Endothelial cell of umbilical vein (primary cell): ENCODE data around the gene MARK3. TPM values are rescaled to one million over a fixed set of nuclear protein-coding genes. Genes with fewer than 3 reads are reported as not detected.

Experiments used
- BruUV-seq: library from RNA; stranded (reverse); fragments of 400-500 nt; replicated peaks from 2 replicates; lab custom pipeline; 2021; lab: Mats Ljungman, UMichigan
- CTCF ChIA-PET: fragments of 300-600, 350-600 bp; sonication (Branson Sonifier 250); formaldehyde crosslinking; loops from one replicate; lab custom pipeline; 2021; ENCODE audit warnings: antibody characterized with exemption, inconsistent platforms; lab: Charles Lee
- POLR2A ChIA-PET: fragments of 300-600, 350-600 bp; sonication (Branson Sonifier 250); formaldehyde crosslinking; loops from one replicate; lab custom pipeline; 2021; ENCODE audit warnings: antibody characterized with exemption, inconsistent platforms; lab: Charles Lee
- DNase-seq: peaks from one replicate; pipeline ENCODE4 v3.0.0-alpha.2; 2011; ENCODE audit warnings: low read depth, low spot score
- FAIRE-seq: peaks from 2 replicates; lab custom pipeline; 2011; peaks lifted over from hg19 to GRCh38; lab: Jason Lieb, UNC
- H2AFZ ChIP-seq: 2 replicates; pipeline ENCODE4 v1.6.0; 2012; ENCODE audit warnings: low read depth, low read length, control low read depth, inconsistent platforms
- H3K27ac ChIP-seq: 2 replicates; pipeline ENCODE4 v1.5.1; 2011; ENCODE audit warnings: low read depth, mild to moderate bottlenecking, control low read depth, low read length, moderate library complexity; ENCODE audit not compliant: insufficient read depth
- H3K27me3 ChIP-seq, 2 experiments: 2 replicates each; pipeline versions ENCODE4 v1.6.0 to v1.6.1; 2011; ENCODE audit warnings: low read length in 2 of 2, mixed read lengths in 1 of 2; ENCODE audit not compliant: control insufficient read depth in 2 of 2, insufficient read depth in 2 of 2
- H3K36me3 ChIP-seq, 2 experiments: 2 replicates in 1 of 2; 3 replicates in 1 of 2; pipeline ENCODE4 v1.5.1; 2011; ENCODE audit warnings: low read length in 2 of 2, mild to moderate bottlenecking in 1 of 2, moderate library complexity in 1 of 2; ENCODE audit not compliant: control insufficient read depth in 2 of 2, insufficient read depth in 2 of 2; ENCODE audit errors: extremely low read depth in 1 of 2
- H3K4me1 ChIP-seq: 3 replicates; pipeline ENCODE4 v1.5.1; 2011; ENCODE audit warnings: mild to moderate bottlenecking, low read length; ENCODE audit not compliant: control insufficient read depth, insufficient read depth; ENCODE audit errors: extremely low read depth
- H3K4me2 ChIP-seq: 2 replicates; pipeline ENCODE4 v1.6.1; 2011; ENCODE audit warnings: low read length, control low read depth, mixed read lengths; ENCODE audit not compliant: insufficient read depth
- H3K4me3 ChIP-seq, 3 experiments: fragments of 200-600 bp in 1 of 3; sonication (generic), shearing (Covaris generic) in 1 of 3; replicated peaks in 1 of 3; 2 replicates each; pipeline ENCODE4 v1.5.1; 2011 to 2016; ENCODE audit warnings: control low read depth in 3 of 3, low read length in 3 of 3, mild to moderate bottlenecking in 2 of 3, inconsistent platforms in 1 of 3, low read depth in 1 of 3, moderate library complexity in 1 of 3; ENCODE audit not compliant: insufficient read depth in 1 of 3
- H3K79me2 ChIP-seq: 2 replicates; pipeline ENCODE4 v1.6.0; 2012; ENCODE audit warnings: low read length, inconsistent platforms; ENCODE audit not compliant: control insufficient read depth, insufficient read depth
- H3K9ac ChIP-seq: replicated peaks from 2 replicates; pipeline ENCODE3; 2011; ENCODE audit warnings: low read length, control low read depth; ENCODE audit not compliant: insufficient read depth; ENCODE audit errors: extremely low read depth
- H3K9me1 ChIP-seq: replicated peaks from 3 replicates; pipeline ENCODE4 v1.6.0; 2011; ENCODE audit warnings: mild to moderate bottlenecking, low read length; ENCODE audit not compliant: control insufficient read depth, insufficient read depth; ENCODE audit errors: extremely low read depth
- H3K9me3 ChIP-seq: replicated peaks from 2 replicates; pipeline ENCODE4 v1.5.1; 2012; ENCODE audit warnings: low read length, inconsistent platforms; ENCODE audit not compliant: control insufficient read depth, insufficient read depth
- H4K20me1 ChIP-seq: replicated peaks from 2 replicates; pipeline ENCODE3; 2011; ENCODE audit warnings: mild to moderate bottlenecking, low read length; ENCODE audit not compliant: control insufficient read depth, insufficient read depth; ENCODE audit errors: extremely low read depth
- FOS ChIP-seq: IDR thresholded peaks from 2 replicates; pipeline ENCODE4 v1.6.1; 2011; ENCODE audit warnings: mild to moderate bottlenecking, low read length, moderate library complexity, borderline replicate concordance; ENCODE audit not compliant: insufficient read depth
- GATA2 ChIP-seq: IDR thresholded peaks from 2 replicates; pipeline ENCODE4 v1.7.0; 2011; ENCODE audit warnings: low read depth, mild to moderate bottlenecking, moderate library complexity, mixed read lengths, low read length; ENCODE audit not compliant: insufficient read length, insufficient read depth
- JUN ChIP-seq: IDR thresholded peaks from 2 replicates; pipeline ENCODE4 v1.6.1; 2011; ENCODE audit warnings: borderline replicate concordance, low read depth; ENCODE audit not compliant: insufficient read length, insufficient read depth
- MAX ChIP-seq: IDR thresholded peaks from 2 replicates; pipeline ENCODE4 v1.6.1; 2011; ENCODE audit not compliant: insufficient read depth, insufficient read length
- POLR2A ChIP-seq: IDR thresholded peaks from 2 replicates; pipeline ENCODE4 v1.6.1; 2012; ENCODE audit warnings: low read depth, mild to moderate bottlenecking, control low read depth, low read length
- POLR2AphosphoS5 ChIP-seq: IDR thresholded peaks from 2 replicates; pipeline ENCODE4 v1.6.1; 2012; ENCODE audit warnings: low read depth, mild to moderate bottlenecking, control low read depth, low read length, moderate library complexity; ENCODE audit not compliant: insufficient read depth
- dilution Hi-C: fragments of 300-500 bp; cut with MboI; formaldehyde crosslinking; loops from one replicate; pipeline ENCODE4 v1.15.0; 2019; ENCODE audit warnings: low sequenced_read_pairs; ENCODE audit not compliant: extremely low pct_ligation_motif_present
- intact Hi-C: fragments of 100-400 bp; cut with micrococcal nuclease; formaldehyde crosslinking; loops from one replicate; pipeline ENCODE4 v1.10.0; 2022
- polyA plus RNA-seq, 4 experiments: library from polyadenylated mRNA; depleted of rRNA in 3 of 4; stranded (reverse) in 3 of 4; unstranded in 1 of 4; fragments of >200 nt; gene quantifications; 2 replicates each; pipeline versions ENCODE4 v1.2.1 to v1.2.3, GENCODE V29; 2011 to 2012; ENCODE audit warnings: missing spikeins in 1 of 4
- total RNA-seq: library from RNA; stranded (reverse); gene quantifications from 2 replicates; pipeline ENCODE4 v1.2.3, GENCODE V29; 2021

Gene MARK3
- total and polyA plus RNA-seq, 2 donors (not counting 3 experiments of a cell fraction or from before 2014, with no cell fraction given): 46.6 to 96.1 TPM

DNA sequence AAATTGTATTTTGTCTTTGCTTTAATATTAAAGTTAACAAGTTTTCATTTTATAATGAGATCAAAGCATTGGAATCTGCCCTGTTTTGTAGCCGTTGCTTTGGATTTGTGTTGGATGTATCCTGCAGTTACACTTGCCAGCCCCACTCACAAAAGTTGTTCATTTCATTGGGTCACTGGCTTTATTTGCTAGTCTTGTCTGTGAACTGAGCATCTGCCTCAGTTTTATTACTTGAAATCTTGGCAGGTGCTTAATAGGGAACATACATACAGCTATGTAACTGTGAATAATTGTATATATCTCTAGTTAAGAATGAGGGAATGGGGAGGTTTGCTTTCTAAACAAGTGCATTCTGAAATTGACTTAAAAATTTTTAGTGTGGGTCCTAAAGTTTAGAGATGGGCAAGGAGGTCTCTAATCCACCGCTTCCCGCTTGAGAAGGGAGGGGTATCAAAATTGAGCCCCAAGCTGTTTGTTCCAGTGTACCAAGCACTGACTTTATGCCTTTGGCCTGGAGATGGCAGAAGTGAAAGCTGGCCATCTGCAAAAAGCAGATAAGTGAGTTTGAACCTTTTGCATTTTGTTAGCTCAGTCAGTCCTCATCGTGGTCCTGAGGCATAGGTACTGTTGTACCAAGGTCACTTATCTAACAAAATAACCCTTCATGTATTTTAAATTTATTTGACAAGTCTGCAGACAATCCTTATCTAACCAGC lies 41.9 kb upstream of the MARK3 start:
- H3K9me1 ChIP-seq: no peaks in the 10 kb centered on the region
- intact Hi-C loops: no loop called here
- POLR2A ChIA-PET: interaction anchor here (3.5 to 4.1 kb wide), 2 partner anchors 8 to 47 kb away, joined by 19 to 39 read pairs; partner anchors contain the start of gene EIF5
- no peak overlapping the region for H3K4me2 ChIP-seq
- FAIRE-seq: no peak
- no peak overlapping the region for H3K4me3 ChIP-seq
- no peaks in the 10 kb centered on the region for H3K27me3 ChIP-seq
- H3K4me1 ChIP-seq: no peaks in the 10 kb centered on the region
- peaks cover 45 to 49% of the 10 kb centered on the region in 2 experiments for H3K36me3 ChIP-seq
- no peak overlapping the region for H2AFZ ChIP-seq
- DNase-seq: no peak
- BruUV-seq: no TSS peak
- H4K20me1 ChIP-seq: peaks cover 2% of the 10 kb centered on the region
- H3K79me2 ChIP-seq: peaks cover 6% of the 10 kb centered on the region
- CTCF ChIA-PET: interaction anchor here (0.5 to 8.1 kb wide), 4 partner anchors 9 to 48 kb away, joined by 3 to 74 read pairs (median 12); no protein-coding TSS in a partner anchor
- TF ChIP-seq MAX (no peak), JUN (no peak), FOS (no peak), POLR2A (peak; percentile 13), POLR2AphosphoS5 (peak; percentile 6), GATA2 (no peak)
- H3K9ac ChIP-seq: no peak overlapping the region
- H3K27ac ChIP-seq: no peak overlapping the region
- no peaks in the 10 kb centered on the region for H3K9me3 ChIP-seq
- dilution Hi-C loops: no loop called here
